HL-60 (cell line): ENCODE results near the gene BAIAP2.

Experiments
- POLR2AphosphoS5 ChIP-seq: IDR thresholded peaks from 2 replicates; pipeline ENCODE4 v1.6.1; 2012; ENCODE audit warnings: low read depth
- TF ChIP-seq, protein P1 (sequence below): IDR thresholded peaks from one replicate; pipeline ENCODE4 v1.5.1; 2011; ENCODE audit warnings: low read length, control low read depth, inconsistent platforms; ENCODE audit not compliant: insufficient read depth

- no peak for TF ChIP-seq POLR2AphosphoS5
- TF ChIP-seq, protein P1, sequence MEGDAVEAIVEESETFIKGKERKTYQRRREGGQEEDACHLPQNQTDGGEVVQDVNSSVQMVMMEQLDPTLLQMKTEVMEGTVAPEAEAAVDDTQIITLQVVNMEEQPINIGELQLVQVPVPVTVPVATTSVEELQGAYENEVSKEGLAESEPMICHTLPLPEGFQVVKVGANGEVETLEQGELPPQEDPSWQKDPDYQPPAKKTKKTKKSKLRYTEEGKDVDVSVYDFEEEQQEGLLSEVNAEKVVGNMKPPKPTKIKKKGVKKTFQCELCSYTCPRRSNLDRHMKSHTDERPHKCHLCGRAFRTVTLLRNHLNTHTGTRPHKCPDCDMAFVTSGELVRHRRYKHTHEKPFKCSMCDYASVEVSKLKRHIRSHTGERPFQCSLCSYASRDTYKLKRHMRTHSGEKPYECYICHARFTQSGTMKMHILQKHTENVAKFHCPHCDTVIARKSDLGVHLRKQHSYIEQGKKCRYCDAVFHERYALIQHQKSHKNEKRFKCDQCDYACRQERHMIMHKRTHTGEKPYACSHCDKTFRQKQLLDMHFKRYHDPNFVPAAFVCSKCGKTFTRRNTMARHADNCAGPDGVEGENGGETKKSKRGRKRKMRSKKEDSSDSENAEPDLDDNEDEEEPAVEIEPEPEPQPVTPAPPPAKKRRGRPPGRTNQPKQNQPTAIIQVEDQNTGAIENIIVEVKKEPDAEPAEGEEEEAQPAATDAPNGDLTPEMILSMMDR, result no peak
These were observed 21.3 kb upstream of the BAIAP2 start for GRCh38 chr17:81013642-81014041.
